ENCODE measurements around the gene PCYOX1L. TPM values are rescaled to one million over a fixed set of nuclear protein-coding genes. Genes with fewer than 3 reads are reported as not detected.

The PCYOX1L gene
- total and polyA plus RNA-seq, 9 of the 15 experiments (the other 6 are each of a cell fraction or from before 2014, with no cell fraction given): 2.3 to 17.9 (median 6.0) TPM

DNA sequence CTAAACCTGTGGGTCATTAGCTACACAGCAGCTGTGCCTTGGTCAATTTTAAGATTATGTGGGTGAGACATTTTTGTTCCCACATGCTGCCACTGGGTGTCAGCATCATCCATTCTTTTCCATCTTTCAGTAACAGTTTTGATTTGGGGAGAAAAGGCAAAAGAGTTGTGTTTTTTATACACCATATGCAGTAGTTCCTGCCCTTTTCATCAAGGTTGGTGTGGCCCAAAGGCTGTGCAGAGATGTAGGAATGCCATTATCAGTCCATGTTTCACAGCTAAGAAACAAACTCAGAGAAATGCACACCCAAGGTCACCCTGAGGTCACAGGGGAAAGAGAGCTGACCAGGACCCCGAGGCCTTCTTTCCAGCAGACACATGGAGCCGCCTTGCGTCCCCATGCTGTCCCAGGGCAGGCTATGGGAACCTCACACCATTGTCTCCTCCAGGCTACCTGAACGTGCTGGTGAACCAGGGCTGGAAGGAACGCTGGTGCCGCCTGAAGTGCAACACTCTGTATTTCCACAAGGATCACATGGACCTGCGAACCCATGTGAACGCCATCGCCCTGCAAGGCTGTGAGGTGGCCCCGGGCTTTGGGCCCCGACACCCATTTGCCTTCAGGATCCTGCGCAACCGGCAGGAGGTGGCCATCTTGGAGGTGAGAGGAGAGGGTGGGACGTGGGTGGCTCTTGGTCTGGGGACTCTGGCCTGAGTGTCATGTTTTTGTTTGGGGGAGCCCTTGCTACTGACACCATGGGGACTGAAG, 40.4 kb upstream of the PCYOX1L start (continued):
- TF ChIP-seq, protein P1, sequence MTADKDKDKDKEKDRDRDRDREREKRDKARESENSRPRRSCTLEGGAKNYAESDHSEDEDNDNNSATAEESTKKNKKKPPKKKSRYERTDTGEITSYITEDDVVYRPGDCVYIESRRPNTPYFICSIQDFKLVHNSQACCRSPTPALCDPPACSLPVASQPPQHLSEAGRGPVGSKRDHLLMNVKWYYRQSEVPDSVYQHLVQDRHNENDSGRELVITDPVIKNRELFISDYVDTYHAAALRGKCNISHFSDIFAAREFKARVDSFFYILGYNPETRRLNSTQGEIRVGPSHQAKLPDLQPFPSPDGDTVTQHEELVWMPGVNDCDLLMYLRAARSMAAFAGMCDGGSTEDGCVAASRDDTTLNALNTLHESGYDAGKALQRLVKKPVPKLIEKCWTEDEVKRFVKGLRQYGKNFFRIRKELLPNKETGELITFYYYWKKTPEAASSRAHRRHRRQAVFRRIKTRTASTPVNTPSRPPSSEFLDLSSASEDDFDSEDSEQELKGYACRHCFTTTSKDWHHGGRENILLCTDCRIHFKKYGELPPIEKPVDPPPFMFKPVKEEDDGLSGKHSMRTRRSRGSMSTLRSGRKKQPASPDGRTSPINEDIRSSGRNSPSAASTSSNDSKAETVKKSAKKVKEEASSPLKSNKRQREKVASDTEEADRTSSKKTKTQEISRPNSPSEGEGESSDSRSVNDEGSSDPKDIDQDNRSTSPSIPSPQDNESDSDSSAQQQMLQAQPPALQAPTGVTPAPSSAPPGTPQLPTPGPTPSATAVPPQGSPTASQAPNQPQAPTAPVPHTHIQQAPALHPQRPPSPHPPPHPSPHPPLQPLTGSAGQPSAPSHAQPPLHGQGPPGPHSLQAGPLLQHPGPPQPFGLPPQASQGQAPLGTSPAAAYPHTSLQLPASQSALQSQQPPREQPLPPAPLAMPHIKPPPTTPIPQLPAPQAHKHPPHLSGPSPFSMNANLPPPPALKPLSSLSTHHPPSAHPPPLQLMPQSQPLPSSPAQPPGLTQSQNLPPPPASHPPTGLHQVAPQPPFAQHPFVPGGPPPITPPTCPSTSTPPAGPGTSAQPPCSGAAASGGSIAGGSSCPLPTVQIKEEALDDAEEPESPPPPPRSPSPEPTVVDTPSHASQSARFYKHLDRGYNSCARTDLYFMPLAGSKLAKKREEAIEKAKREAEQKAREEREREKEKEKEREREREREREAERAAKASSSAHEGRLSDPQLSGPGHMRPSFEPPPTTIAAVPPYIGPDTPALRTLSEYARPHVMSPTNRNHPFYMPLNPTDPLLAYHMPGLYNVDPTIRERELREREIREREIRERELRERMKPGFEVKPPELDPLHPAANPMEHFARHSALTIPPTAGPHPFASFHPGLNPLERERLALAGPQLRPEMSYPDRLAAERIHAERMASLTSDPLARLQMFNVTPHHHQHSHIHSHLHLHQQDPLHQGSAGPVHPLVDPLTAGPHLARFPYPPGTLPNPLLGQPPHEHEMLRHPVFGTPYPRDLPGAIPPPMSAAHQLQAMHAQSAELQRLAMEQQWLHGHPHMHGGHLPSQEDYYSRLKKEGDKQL (CRISPR knock-in tag; IDR thresholded peaks at IDR 0.05; ENCODE audit: borderline replicate concordance): no peak
- TF ChIP-seq ZC3H4 (CRISPR knock-in tag; IDR thresholded peaks at IDR 0.05; ENCODE audit: borderline replicate concordance) (no peak), YY1 (IDR thresholded peaks at IDR 0.05; ENCODE audit: borderline replicate concordance in 1 of 3, control insufficient read depth in 1 of 3, extremely low read depth in 1 of 3, insufficient read depth in 3 of 3, insufficient read length in 1 of 3, insufficient replicate concordance in 2 of 3, low read depth in 1 of 3, low read length in 2 of 3) (peak in 1 of 3 experiments; percentile 52), TCF3 (CRISPR knock-in tag; IDR thresholded peaks at IDR 0.05) (no peak), MCM2 (IDR thresholded peaks at IDR 0.05; ENCODE audit: low read depth) (no peak), BRD9 (IDR thresholded peaks at IDR 0.05; ENCODE audit: low read depth, partially characterized antibody) (peak; percentile 80), CC2D1A (IDR thresholded peaks at IDR 0.05) (0 out of 2 replicates have a peak, but pooled peaks have one; percentile 15), GTF2F1 (IDR thresholded peaks at IDR 0.05; ENCODE audit: low read depth, low read length) (no peak), RAD21 (CRISPR knock-in tag; conservative IDR thresholded peaks at IDR 0.05 in 1 of 2, IDR thresholded peaks at IDR 0.05 in 1 of 2) (peak; percentile 83 to 93)
- TF ChIP-seq, protein P2, sequence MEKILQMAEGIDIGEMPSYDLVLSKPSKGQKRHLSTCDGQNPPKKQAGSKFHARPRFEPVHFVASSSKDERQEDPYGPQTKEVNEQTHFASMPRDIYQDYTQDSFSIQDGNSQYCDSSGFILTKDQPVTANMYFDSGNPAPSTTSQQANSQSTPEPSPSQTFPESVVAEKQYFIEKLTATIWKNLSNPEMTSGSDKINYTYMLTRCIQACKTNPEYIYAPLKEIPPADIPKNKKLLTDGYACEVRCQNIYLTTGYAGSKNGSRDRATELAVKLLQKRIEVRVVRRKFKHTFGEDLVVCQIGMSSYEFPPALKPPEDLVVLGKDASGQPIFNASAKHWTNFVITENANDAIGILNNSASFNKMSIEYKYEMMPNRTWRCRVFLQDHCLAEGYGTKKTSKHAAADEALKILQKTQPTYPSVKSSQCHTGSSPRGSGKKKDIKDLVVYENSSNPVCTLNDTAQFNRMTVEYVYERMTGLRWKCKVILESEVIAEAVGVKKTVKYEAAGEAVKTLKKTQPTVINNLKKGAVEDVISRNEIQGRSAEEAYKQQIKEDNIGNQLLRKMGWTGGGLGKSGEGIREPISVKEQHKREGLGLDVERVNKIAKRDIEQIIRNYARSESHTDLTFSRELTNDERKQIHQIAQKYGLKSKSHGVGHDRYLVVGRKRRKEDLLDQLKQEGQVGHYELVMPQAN (IDR thresholded peaks at IDR 0.05; ENCODE audit: borderline replicate concordance): no peak

Data from K562 (cell line).